C4-2B (cell line): ENCODE measurements around the gene FHIP2A.

Experiments
- H3K27ac ChIP-seq: fragments of 450-650 bp; 2 replicates; pipeline ENCODE4 v1.5.1; 2017
- CTCF ChIP-seq: fragments of 450-650 bp; conservative IDR thresholded peaks from 2 replicates; pipeline ENCODE4 v1.5.1; 2017; ENCODE audit warnings: mild to moderate bottlenecking
- ZFX ChIP-seq: fragments of 450-650 bp; IDR thresholded peaks from 2 replicates; pipeline ENCODE4 v1.6.1; 2017

The FHIP2A gene

DNA sequence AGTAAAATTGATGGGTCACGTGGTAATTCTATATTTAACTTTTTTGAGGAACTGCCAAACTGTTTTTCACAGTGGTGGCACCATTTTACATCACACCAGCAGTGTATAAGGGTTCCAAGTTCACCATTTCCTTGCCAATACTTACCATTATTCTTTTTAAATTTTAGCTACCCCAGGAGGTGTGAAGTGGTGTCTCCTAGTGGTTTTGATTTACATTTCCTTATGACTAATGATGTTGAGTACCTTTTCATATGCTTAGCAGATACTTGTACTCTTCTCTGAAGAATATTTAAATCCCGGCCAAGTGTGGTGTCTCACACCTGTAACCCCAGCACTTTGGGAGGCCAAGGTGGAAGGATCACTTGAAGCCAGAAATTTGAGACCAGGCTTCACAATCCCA, 28.5 kb downstream of the FHIP2A start:
- TF ChIP-seq CTCF, result no peak
- no peak for TF ChIP-seq ZFX
- no peak overlapping the region for H3K27ac ChIP-seq

DNA sequence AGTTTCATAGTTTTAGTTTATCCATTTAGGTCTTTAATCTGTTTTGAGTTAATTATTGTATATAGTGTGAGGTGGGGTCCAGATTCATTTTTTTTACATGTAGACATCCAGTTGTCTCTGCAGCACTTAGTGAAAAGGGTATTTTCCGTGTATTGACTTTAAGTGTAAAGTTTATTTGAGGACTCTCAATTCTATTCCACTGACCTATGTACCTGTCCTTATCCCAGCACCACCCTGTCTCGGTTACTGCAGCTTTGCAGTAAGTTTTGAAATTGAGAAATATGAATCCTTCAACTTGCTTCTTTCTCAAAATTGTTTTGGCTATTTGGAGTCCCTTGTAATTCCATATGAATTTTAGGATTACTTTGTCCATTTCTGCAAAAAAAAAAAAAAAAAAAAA, 29.8 kb downstream of the FHIP2A start:
- no peak overlapping the region for H3K27ac ChIP-seq
- TF ChIP-seq ZFX, result no peak
- no peak for TF ChIP-seq CTCF

DNA sequence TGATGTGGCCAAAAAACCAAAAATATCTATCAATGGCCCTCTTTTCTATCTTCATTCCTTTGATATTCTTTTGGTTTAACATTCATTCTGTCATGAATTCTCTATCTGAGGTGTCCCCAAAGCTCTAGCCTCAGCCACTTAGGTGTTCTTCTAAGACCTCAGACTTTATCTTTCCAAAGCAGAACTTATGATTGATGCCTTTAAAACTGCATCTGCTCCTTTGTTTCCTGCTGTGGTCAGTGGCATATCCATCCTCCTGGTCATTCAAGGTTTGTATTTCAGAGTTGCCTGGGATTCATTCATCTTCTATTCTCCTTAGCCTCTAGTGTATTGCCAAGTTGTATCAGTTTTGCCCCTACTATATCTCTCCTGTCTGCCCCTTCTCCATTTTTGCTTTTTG, 30.6 kb downstream of the FHIP2A start:
- TF ChIP-seq CTCF (no peak), ZFX (no peak)
- H3K27ac ChIP-seq, result no peak overlapping the region

- TF ChIP-seq CTCF (no peak), ZFX (no peak)
These were observed 33.3 kb downstream of the FHIP2A start for GRCh38 chr10:114854906-114855305.

GRCh38 chr10:114855776-114856543, 34.4 kb downstream of the FHIP2A start:
- H3K27ac ChIP-seq, result no peak overlapping the region
- no peak for TF ChIP-seq ZFX
- TF ChIP-seq CTCF, result no peak

More at GRCh38 chr10:114854906-114855305, 33.3 kb downstream of the FHIP2A start:
- no peak overlapping the region for H3K27ac ChIP-seq

DNA sequence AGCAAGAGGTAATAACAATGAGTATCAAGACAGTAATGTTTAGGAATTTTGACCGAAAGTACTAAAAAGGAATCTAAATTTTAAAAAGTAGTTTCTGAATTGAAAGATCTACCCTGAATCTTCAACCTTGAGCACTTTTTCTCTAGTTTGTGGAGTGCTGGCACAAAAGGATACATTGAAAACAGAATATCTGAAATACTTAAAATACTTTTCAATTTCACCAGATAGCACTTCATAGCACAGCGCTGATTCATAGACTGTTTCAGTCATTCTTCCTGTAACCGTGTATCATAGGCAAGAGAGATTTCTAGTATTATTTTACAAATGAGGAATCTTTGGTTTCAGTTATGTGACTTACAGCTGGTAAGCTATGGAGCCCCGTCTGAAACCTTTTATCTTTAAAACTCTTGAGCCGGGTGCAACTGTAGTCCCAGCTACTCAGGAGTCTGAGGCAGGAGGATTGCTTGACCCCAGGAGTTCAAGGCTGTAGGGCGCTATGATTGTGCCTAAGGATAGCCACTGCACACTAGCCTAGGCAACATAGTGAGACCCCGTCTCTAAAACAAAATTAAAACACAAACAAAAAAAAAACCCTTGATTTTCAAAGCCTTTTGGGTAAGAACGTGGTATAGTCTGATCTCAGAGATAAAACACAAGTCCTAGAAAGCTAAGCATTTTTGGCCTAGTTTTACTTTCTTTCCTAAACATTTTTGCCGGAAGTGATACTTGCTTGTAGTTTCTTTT, 35.1 kb downstream of the FHIP2A start:
- peak overlapping the region; percentile 82 for H3K27ac ChIP-seq

DNA sequence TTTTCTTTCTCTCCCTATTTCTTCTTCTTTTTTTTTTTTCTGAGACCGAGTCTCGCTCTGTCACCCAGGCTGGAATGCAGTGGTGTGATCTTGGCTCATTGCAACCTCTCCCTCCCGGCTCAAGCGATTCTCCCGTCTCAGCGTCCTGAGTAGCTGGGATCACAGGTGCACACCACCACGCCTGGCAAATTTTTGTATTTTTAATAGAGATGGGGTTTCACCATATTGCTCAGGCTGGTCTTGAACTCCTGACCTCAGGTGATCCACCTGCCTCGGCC, 35.6 kb downstream of the FHIP2A start:
- peak overlapping the region; percentile 82 for H3K27ac ChIP-seq

More for the DNA sequence above, 35.1 kb downstream of the FHIP2A start:
- no peak for TF ChIP-seq ZFX
- no peak for TF ChIP-seq CTCF
